GM21528 (cell line): Measurements from ENCODE around the gene TRIP6.
A peak's percentile ranks its signal among the peaks of the same experiment; 100 is the strongest.

Source experiments
- ATAC-seq: cut with Tn5 transposase; IDR thresholded peaks from one replicate; pipeline ENCODE4 v1.9.1; 2021; ENCODE audit warnings: mild to moderate bottlenecking, moderate library complexity; ENCODE audit not compliant: unreplicated experiment, low FRiP score

TRIP6 gene

GRCh38 chr7:100867776-100868485 is 744 bp downstream of the TRIP6 start:
- ATAC-seq, result no peak

GRCh38 chr7:100873599-100874299 is 6.6 kb downstream of the TRIP6 start:
- no peak for ATAC-seq

GRCh38 chr7:100874300-100874576 is 7.1 kb downstream of the TRIP6 start:
- ATAC-seq, result no peak

DNA sequence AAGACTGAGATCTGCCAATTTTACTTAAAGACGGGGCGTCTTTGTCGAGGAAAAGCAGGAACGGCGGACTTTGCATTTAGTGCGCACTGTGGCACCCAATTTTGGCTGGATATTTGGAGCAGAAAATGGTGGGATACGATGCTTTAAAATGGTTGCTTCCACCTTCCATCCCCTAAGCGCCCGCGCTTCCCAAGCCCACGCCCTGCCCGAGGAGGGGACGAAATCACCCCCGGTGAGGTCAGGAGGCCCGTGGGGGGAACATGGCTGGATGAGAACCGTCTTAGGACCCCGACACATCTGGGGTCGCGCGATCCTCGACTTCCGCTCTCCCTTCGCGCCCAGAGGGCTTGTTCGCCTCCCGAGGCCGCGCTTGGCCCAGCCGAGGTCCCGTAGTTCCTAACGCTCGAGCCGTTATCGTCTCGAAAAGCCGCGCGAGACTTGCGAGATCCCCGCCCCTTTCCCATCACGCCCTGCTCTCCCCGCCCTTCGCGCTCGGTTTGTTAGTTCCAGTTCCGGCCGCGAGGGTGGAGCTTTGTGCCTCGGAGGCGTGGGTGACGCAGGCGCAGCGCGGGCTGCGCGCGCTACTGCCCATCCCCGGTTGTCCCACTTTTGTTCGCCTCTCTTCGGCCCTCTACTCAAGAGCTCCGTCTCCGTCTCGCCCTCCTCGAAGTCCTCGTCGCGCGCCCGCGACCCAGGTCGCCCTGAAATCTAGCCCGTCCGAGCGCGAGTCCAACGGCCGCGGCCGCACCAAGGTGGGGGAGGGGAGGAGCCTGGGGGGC is 7.6 kb downstream of the TRIP6 start, which contains the start of gene SRRT:
TSS of gene SRRT (plus strand) at position 527 of the 779 bp plus-strand sequence. CDS start 488 bp downstream, outside the sequence.
- ATAC-seq, result peak; percentile 83

DNA sequence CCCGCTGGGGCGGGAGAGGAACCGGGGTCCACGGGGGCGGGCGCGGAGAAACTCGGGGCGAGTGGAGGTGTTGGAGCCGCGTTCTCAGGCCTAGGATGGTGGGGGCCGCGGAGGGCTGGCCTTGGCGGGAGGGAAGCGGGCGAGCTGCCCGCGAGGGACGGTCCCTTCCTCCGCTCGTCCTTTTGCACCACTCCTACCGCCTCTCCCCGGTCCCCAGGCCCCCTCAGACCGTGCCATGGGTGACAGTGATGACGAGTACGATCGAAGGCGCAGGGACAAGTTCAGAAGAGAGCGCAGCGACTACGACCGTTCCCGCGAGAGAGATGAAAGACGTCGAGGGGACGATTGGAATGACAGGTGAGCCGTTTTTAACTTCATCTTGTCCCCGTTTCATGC is 8.2 kb downstream of the TRIP6 start:
- peak; percentile 29 for ATAC-seq

- no peak for ATAC-seq
Observed at GRCh38 chr7:100878013-100878412, 10.8 kb downstream of the TRIP6 start.

DNA sequence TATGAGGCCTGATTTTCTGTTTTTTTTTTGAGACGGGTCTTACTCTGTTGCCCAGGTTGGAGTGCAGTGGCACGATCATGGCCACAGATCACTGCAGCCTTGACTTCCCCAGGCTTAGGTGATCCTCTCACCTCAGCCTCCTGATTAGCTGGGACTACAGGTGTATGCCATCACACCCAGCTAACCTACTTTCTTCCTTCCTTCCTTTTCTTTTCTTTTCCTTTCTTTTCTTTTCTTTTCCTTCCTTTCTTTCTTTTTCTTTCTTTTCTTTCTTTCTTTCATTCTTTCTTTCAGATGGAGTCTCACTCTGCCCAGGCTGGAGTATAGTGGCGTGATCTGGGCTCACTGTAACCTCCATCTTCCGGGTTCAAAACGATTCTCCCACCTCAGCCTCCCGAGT is 11.5 kb downstream of the TRIP6 start:
- ATAC-seq, result no peak

DNA sequence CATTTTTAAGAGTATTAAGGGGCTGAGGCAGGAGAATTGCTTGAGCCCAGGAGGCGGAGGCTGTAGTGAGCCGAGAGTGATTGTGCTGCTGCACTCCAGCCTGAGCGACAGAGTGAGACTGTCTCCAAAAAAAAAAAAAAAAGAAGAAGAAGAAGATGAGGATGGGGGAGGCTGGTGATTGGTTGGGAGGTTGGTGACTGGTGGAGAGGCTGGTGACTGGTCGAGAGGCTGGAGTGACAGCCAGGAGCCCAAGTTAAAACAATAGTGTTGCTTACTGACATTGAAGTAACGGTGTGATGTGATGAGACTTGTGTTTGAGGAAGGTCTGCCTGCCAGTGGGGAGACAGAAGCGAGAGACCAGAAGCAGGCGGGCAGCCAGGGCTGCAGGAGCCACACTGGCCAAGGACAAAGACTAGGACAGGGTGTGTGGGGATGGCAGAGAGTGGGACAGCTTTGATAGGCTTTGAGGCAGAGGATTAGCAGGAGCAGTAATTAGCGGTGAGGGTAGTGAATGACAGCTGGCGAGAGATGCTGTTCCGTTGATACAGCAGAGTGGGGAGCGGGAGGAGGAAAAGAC is 12.6 kb downstream of the TRIP6 start:
- no peak for ATAC-seq

DNA sequence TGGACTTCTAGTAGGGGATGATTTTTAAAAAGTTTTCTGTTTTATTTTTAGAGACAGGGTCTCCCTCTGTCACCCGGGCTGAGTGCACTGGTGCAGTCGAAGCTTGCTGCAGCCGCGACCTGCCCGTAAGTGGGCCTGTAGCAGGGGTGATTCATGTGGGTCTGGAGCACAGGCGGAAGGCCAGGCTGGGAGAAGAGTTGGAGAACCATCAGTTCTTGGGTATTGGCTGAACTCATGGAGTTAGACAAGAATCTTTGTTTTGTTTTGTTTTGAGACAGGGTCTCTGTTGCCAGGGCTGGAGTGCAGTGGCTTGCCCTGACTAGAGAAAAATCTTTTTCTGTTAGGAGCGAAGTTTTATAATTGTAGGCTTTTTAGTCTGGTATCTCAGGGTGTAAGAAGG is 13.5 kb downstream of the TRIP6 start:
- no peak for ATAC-seq

DNA sequence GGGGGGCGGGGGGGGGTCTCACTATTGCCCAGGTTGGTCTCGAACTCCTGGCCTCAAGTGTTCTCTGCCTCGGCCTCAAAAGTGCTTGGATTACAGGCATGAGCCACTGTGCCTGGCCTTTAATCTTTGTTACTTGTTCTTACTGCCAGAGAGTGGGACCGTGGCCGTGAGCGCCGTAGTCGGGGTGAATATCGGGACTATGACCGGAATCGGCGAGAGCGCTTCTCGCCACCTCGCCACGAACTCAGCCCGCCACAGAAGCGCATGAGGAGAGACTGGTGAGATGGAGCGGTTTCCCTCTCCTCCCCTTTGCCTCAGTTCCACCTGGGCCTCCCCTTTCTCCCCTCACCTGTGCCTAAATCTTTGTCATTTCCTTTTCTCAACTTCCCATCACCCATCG is 13.9 kb downstream of the TRIP6 start:
- ATAC-seq, result no peak

DNA sequence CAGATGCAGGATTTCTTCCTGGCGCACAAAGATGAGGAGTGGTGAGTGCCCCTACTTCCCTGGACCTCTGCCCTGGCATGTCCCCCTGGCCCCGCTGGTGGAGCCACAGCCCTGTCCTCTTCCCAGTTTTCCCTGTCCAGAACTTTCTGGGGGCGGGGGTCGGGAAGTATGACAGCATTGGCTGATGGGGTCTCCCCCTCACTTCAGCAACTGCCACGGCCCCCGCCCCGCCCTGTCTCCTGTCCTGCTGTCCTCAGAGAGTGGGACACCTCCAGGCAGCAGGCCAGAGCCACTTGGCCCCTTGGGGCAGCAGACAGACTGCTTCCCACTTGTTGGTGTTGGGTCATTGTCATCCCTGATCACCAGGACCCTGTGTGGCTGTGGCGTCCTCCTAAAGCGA is 15.0 kb downstream of the TRIP6 start:
- no peak for ATAC-seq

GRCh38 chr7:100882785-100883526 is 15.8 kb downstream of the TRIP6 start:
- no peak for ATAC-seq

DNA sequence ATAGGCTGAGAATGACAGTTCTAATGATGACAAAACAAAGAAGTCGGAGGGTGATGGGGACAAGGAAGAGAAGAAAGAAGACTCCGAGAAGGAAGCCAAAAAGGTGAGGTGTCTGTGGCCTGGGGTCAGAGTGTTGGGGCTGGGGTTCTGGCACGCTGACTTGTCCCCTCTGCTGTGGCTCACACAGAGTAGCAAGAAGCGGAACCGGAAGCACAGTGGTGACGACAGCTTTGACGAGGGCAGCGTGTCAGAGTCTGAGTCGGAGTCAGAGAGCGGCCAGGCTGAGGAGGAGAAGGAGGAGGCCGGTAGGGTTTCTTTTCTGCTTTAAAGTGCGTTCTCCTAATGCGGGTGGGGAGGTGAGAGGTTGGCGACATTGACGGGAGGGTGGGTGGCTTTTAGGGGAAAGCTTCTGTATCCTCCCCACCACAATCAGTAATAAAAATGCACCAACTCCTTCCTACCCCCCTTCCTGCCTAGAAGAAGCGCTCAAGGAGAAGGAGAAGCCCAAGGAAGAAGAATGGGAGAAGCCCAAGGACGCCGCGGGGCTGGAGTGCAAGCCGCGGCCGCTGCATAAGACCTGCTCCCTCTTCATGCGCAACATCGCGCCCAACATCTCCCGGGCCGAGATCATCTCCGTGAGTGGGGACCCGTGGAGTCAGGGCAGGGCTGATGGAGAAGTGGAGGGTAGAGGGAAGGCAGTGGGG is 17.7 kb downstream of the TRIP6 start:
- ATAC-seq, result no peak

GRCh38 chr7:100885440-100886141 is 18.4 kb downstream of the TRIP6 start:
- ATAC-seq, result no peak

- ATAC-seq, result no peak
Observed at GRCh38 chr7:100886142-100886935, 19.2 kb downstream of the TRIP6 start.

GRCh38 chr7:100886936-100887515 is 19.8 kb downstream of the TRIP6 start:
- ATAC-seq, result peak; percentile 1

DNA sequence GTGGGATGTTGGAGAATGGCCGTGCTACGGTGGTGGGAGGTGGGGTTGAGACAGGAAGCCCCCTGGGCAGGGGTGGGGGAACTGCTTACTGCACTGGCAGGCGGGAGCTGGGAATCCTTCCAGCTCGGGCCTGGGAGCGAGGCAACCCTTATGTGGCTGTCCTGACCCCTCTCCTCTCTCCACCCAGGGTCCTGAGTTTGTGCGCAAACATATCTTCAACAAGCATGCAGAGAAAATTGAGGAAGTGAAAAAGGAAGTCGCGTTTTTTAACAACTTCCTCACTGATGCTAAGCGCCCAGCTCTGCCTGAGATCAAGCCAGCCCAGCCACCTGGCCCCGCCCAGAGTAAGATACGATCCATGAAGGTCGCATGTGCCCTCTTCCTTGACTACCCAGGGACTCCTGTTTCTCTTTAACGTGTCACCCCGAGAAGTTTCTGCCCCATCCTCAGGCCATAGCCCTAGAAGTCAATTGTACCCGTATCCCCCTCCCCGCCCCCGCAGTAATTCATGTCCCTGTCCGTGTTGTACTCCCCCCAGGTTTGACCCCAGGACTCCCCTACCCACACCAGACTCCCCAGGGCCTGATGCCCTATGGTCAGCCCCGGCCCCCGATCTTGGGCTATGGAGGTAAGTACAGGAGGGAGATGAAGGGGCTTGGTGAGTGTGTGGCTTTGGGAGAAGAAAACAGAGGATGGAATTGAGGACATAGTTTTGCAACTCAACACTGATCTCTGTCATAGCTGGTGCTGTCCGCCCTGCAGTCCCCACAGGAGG is 20.5 kb downstream of the TRIP6 start:
- peak; percentile 47 for ATAC-seq
